Ishikawa (cell line): Measurements from ENCODE around the gene NFKBIA.

Experiments used
- CEBPB ChIP-seq: IDR thresholded peaks from 2 replicates; pipeline ENCODE4 v1.6.1; 2012
- CREB1 ChIP-seq: IDR thresholded peaks from 2 replicates; pipeline ENCODE4 v1.6.1; 2012; ENCODE audit warnings: low read depth
- EGR1 ChIP-seq: IDR thresholded peaks from 2 replicates; pipeline ENCODE4 v1.6.1; 2012
- EP300 ChIP-seq: IDR thresholded peaks from 2 replicates; pipeline ENCODE4 v1.6.1; 2012; ENCODE audit warnings: borderline replicate concordance
- FOXM1 ChIP-seq: IDR thresholded peaks from 2 replicates; pipeline ENCODE4 v1.6.1; 2012; ENCODE audit warnings: low read depth, borderline replicate concordance
- NFIC ChIP-seq: IDR thresholded peaks from 2 replicates; pipeline ENCODE4 v1.6.1; 2012
- RAD21 ChIP-seq: IDR thresholded peaks from 2 replicates; pipeline ENCODE4 v1.6.1; 2012; ENCODE audit warnings: low read depth
- TAF1 ChIP-seq: IDR thresholded peaks from 2 replicates; pipeline ENCODE4 v1.6.1; 2012; ENCODE audit warnings: low read depth, mild to moderate bottlenecking
- TCF12 ChIP-seq: IDR thresholded peaks from 2 replicates; pipeline ENCODE4 v1.6.1; 2012; ENCODE audit warnings: low read depth
- TEAD4 ChIP-seq: IDR thresholded peaks from 2 replicates; pipeline ENCODE4 v1.6.1; 2012
- YY1 ChIP-seq: IDR thresholded peaks from 2 replicates; pipeline ENCODE4 v1.6.1; 2012; ENCODE audit warnings: low read depth
- ZBTB7A ChIP-seq: IDR thresholded peaks from 2 replicates; pipeline ENCODE4 v1.6.1; 2012; ENCODE audit warnings: low read depth
- TF ChIP-seq, protein P1 (sequence below): IDR thresholded peaks from 2 replicates; pipeline ENCODE4 v1.6.1; 2012
- TF ChIP-seq, protein P2 (sequence below): IDR thresholded peaks from 2 replicates; pipeline ENCODE4 v1.6.1; 2012
- TF ChIP-seq, protein P3 (sequence below): IDR thresholded peaks from 2 replicates; pipeline ENCODE4 v1.6.1; 2012; ENCODE audit warnings: low read depth, mild to moderate bottlenecking

NFKBIA gene

DNA sequence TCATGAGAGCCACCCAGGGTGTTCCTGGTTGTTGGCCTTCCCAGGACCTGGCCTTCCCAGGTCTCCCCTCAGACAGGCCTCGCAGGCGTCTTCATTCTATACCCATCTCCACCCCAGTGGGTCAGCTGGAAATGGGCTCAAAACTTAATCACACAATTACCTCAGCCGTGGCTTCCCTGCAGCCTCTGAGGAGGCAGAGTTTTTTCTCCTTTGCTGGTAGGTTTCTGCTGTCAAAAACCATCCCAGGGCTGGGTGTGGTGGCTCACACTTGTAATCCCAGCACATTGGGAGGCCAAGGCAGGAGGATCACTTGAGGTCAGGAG is 13.2 kb downstream of the NFKBIA start:
- TF ChIP-seq, protein P1, sequence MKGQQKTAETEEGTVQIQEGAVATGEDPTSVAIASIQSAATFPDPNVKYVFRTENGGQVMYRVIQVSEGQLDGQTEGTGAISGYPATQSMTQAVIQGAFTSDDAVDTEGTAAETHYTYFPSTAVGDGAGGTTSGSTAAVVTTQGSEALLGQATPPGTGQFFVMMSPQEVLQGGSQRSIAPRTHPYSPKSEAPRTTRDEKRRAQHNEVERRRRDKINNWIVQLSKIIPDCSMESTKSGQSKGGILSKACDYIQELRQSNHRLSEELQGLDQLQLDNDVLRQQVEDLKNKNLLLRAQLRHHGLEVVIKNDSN, result no peak
- TF ChIP-seq TCF12 (no peak), CEBPB (no peak), TAF1 (no peak), YY1 (no peak), TEAD4 (no peak), NFIC (no peak), EP300 (no peak), ZBTB7A (no peak), RAD21 (no peak)
- TF ChIP-seq, protein P2, sequence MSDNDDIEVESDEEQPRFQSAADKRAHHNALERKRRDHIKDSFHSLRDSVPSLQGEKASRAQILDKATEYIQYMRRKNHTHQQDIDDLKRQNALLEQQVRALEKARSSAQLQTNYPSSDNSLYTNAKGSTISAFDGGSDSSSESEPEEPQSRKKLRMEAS, result no peak
- TF ChIP-seq, protein P3, sequence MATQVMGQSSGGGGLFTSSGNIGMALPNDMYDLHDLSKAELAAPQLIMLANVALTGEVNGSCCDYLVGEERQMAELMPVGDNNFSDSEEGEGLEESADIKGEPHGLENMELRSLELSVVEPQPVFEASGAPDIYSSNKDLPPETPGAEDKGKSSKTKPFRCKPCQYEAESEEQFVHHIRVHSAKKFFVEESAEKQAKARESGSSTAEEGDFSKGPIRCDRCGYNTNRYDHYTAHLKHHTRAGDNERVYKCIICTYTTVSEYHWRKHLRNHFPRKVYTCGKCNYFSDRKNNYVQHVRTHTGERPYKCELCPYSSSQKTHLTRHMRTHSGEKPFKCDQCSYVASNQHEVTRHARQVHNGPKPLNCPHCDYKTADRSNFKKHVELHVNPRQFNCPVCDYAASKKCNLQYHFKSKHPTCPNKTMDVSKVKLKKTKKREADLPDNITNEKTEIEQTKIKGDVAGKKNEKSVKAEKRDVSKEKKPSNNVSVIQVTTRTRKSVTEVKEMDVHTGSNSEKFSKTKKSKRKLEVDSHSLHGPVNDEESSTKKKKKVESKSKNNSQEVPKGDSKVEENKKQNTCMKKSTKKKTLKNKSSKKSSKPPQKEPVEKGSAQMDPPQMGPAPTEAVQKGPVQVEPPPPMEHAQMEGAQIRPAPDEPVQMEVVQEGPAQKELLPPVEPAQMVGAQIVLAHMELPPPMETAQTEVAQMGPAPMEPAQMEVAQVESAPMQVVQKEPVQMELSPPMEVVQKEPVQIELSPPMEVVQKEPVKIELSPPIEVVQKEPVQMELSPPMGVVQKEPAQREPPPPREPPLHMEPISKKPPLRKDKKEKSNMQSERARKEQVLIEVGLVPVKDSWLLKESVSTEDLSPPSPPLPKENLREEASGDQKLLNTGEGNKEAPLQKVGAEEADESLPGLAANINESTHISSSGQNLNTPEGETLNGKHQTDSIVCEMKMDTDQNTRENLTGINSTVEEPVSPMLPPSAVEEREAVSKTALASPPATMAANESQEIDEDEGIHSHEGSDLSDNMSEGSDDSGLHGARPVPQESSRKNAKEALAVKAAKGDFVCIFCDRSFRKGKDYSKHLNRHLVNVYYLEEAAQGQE, result no peak

DNA sequence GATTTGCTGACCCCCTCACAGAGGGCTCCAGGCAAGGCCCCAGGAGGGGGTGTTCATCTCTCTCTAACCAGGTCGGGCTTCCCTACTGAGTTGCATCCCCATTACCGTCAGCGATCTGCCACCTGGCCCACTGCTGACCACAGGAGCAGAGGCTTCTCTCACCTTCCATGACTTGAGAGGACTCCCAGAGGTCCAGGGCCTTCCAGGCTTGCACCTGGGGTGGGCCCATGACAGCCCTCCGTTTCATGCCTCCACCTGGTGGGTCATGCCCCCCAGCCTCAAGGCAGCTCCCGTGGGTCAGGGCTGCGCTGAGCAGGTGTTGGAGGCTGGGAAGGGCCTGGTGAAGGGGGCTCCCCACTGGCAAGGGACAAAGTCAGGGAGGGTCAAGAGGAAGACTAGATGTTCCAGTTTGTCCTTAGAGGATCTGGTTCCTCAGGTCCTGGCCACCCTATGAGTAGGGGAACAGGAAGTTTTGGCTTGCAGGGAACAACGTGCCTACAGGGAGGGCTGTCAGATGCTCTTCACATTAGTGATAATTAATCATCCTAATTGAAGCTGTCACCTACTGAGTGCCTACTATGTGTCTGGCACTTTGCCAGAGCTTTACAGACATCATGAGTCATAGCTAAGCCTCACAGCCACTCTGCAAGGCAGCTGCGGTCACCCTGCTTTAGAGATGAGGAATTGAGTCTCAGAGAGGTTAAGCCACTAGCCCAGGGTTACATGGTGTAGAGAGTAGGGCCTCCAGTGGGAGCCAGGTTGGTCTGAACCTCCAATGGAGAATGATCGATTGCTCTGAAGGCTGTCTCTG is 13.8 kb downstream of the NFKBIA start:
- TF ChIP-seq TAF1, result no peak
- TF ChIP-seq FOXM1, result peak; percentile 62; the same call in 1 of the 2 replicates
- TF ChIP-seq, protein P3, result no peak
- TF ChIP-seq RAD21, result peak; percentile 9; the same call in 1 of the 2 replicates
- peak; percentile 98 for TF ChIP-seq NFIC
- peak; percentile 63 for TF ChIP-seq TEAD4
- TF ChIP-seq, protein P1, result no peak
- TF ChIP-seq CREB1, result no peak
- TF ChIP-seq, protein P2, result peak; percentile 66; the same call in 1 of the 2 replicates
- no peak for TF ChIP-seq YY1
- TF ChIP-seq EGR1, result no peak
- peak; percentile 82 for TF ChIP-seq TCF12
- TF ChIP-seq EP300, result peak; percentile 85
- TF ChIP-seq ZBTB7A, result 0 out of 2 replicates have a peak, but pooled peaks have one; percentile 25

DNA sequence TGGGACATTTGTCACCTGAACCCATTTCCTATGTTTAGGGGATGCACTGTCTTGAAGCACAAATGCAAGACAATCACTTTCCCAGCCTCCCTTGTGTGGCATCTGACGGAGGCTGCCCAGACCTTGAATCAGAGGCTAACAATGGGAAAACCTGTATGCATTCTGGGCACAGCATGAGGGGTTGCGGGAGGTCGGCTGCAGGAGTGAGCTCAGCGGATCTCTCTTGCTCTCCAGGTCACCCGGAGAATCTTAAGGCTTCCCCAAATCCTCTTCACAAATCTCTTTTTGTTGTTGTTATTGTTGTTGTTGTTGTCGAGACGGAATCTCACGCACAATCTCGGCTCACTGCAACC is 15.3 kb downstream of the NFKBIA start:
- TF ChIP-seq TAF1 (no peak), FOXM1 (peak; percentile 40; the same call in 1 of the 2 replicates), NFIC (peak; percentile 68; the same call in 1 of the 2 replicates), CEBPB (no peak), RAD21 (0 out of 2 replicates have a peak, but pooled peaks have one; percentile 7), EP300 (peak; percentile 92), TEAD4 (peak; percentile 79), YY1 (no peak), CREB1 (no peak), ZBTB7A (no peak), EGR1 (no peak), TCF12 (peak; percentile 85)
- TF ChIP-seq, protein P3, result no peak
- TF ChIP-seq, protein P1, result no peak
- TF ChIP-seq, protein P2, result 0 out of 2 replicates have a peak, but pooled peaks have one; percentile 17
